ENCODE data around the gene DYNC2LI1.

DYNC2LI1 gene

DNA sequence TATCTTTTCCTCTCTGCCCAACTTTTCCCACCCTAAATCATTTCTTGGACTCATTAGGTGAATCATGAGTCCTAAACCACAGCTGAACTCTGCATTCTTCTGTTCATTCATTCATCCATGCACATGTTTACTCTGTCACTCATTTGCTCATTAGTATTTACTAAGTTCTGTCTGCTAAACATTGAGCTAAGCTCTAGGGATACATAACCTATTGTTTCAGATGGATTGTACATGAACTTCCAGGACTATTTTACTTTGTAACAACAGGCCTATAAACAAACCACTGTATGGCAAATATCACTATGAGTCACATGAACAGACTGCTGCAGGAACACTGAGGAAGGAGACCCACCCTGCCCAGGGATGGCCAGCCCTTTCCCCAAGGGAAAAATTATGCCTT lies 14.6 kb upstream of the DYNC2LI1 start:
- in situ Hi-C loops (cut with HindIII; ENCODE audit: low sequenced_read_pairs) = no loop called here
- TF ChIP-seq, protein P1, sequence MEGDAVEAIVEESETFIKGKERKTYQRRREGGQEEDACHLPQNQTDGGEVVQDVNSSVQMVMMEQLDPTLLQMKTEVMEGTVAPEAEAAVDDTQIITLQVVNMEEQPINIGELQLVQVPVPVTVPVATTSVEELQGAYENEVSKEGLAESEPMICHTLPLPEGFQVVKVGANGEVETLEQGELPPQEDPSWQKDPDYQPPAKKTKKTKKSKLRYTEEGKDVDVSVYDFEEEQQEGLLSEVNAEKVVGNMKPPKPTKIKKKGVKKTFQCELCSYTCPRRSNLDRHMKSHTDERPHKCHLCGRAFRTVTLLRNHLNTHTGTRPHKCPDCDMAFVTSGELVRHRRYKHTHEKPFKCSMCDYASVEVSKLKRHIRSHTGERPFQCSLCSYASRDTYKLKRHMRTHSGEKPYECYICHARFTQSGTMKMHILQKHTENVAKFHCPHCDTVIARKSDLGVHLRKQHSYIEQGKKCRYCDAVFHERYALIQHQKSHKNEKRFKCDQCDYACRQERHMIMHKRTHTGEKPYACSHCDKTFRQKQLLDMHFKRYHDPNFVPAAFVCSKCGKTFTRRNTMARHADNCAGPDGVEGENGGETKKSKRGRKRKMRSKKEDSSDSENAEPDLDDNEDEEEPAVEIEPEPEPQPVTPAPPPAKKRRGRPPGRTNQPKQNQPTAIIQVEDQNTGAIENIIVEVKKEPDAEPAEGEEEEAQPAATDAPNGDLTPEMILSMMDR (IDR thresholded peaks at IDR 0.05; ENCODE audit: low read depth, low read length) = no peak
- peak; percentile 77 for DNase-seq (ENCODE audit: low read depth, low spot score)
- no peak overlapping the region for H3K4me3 ChIP-seq (ENCODE audit: low read depth, low read length)

DNA sequence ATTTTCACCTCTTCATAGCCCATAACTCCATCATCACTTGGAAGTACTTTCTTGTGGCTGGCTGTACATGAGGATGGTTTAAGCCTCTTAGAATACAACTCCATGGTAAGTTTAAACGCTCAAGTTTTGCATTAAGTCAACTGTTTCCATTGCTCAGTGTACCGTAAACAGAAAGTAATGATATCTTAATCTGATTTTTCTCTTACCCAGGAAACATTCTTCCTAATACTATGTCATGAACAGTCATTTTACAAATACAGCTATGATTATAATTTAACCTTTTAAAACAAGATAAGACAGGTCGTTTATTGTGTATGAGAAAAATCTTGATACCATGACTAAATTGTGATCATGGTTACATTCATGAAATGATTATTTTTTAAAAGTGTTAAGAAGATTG lies 11.6 kb upstream of the DYNC2LI1 start:
- H3K4me3 ChIP-seq (ENCODE audit: low read depth, low read length) = no peak overlapping the region
- in situ Hi-C loops (cut with HindIII; ENCODE audit: low sequenced_read_pairs) = no loop called here
- TF ChIP-seq, protein P1 (IDR thresholded peaks at IDR 0.05; ENCODE audit: low read depth, low read length) = no peak
- DNase-seq (ENCODE audit: low read depth, low spot score) = no peak

DNA sequence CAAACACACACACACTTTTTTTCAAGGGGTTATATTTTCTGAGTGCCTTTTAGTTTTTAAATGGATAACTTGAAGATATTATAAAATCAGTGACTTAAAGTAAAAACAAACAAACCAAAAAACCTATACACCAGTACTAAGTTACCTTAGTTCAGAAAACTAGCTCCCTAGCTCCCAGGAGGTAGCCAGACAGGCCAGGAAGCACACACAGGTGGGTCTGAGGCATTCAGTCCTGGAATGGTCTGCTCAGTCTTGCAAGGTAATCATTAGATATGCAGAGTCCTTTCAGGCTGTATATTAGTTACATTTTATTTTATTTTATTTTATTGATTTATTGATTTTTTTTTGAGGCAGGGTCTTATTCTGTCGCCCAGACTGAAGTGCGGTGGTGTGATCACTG lies 10.7 kb upstream of the DYNC2LI1 start:
- no peak for DNase-seq (ENCODE audit: low read depth, low spot score)
- TF ChIP-seq, protein P1 (IDR thresholded peaks at IDR 0.05; ENCODE audit: low read depth, low read length) = no peak
- H3K4me3 ChIP-seq (ENCODE audit: low read depth, low read length) = no peak overlapping the region
- in situ Hi-C loops (cut with HindIII; ENCODE audit: low sequenced_read_pairs) = no loop called here

DNA sequence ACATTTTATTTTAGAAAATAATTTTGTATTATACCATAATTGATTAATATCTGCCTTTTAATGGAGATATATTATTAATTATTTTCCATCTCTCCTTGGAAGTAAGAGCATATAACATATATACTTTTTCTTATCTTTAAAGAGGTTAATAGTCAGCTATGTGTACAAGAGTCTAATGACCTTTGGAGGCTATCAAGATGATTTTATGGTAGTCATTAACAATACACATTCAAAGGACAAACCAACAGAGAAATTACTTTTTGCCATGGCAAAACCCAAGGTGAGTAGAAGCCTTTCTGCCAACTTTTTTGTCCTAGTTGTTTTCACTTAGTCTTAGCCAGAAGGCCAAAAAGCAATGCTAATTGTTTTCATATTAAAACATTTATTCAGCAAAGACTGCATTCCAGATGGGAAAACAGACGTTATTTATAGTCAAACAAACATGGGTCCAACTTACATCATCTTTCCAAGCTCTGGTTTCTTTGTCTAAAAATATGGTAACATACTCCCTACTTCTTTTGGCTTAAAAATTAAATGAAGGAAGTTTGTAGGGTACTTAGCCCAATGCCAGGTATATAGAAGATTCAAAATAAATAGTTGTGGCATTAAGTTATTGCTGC lies 9.6 kb upstream of the DYNC2LI1 start:
- in situ Hi-C loops (cut with HindIII; ENCODE audit: low sequenced_read_pairs) = no loop called here

DNA sequence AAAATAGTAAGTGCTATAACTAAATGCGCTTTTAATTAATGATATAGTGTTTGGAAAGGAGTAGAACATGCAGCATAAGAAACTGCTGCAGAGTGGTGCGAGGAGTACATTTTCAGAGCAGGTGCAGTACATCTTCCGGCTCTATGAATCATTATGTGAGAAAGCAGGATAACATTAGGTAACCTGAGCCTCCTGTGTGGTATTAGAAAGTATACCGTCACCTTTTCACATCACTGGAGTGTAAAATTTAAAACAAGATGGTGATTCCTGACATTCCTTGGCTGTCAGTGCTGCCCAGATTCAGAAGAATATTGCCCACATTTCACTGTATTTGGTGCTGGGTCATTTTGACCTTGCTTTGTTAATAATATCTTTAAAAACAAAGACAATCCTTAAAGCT lies 7.8 kb upstream of the DYNC2LI1 start:
- no peak for DNase-seq (ENCODE audit: low read depth, low spot score)
- in situ Hi-C loops (cut with HindIII; ENCODE audit: low sequenced_read_pairs) = no loop called here
- TF ChIP-seq, protein P1 (IDR thresholded peaks at IDR 0.05; ENCODE audit: low read depth, low read length) = no peak
- H3K4me3 ChIP-seq (ENCODE audit: low read depth, low read length) = no peak overlapping the region

More for the DNA sequence above, 9.6 kb upstream of the DYNC2LI1 start:
- no peak for DNase-seq (ENCODE audit: low read depth, low spot score)
- TF ChIP-seq, protein P1 (IDR thresholded peaks at IDR 0.05; ENCODE audit: low read depth, low read length) = no peak
- no peak overlapping the region for H3K4me3 ChIP-seq (ENCODE audit: low read depth, low read length)

DNA sequence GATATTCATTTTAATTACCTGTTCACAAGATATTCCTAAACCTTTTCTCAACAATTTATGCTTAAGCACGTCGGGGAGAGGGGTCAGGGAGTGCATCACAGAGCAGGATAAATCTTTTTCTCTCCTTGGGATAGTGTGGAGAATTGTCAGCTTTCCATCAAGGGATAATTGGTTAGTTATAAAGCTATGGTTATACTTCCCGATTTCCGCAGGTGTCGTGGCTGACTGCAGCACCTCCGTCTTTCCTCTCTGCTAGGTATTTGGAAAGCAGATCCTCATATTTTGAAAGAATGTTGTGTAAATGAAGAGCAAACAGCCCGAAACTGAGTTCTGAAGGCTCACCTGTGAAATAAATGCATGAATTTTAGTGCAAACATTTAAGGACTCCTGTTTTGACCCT lies 778 bp downstream of the DYNC2LI1 start:
- H3K4me3 ChIP-seq (ENCODE audit: low read depth, low read length) = peak overlapping the region; percentile 58
- in situ Hi-C loops (cut with HindIII; ENCODE audit: low sequenced_read_pairs) = no loop called here
- TF ChIP-seq, protein P1 (IDR thresholded peaks at IDR 0.05; ENCODE audit: low read depth, low read length) = no peak
- DNase-seq (ENCODE audit: low read depth, low spot score) = no peak

Data from astrocyte of the spinal cord (primary cell).